ENCODE data around the gene KIAA1958.

Gene KIAA1958

DNA sequence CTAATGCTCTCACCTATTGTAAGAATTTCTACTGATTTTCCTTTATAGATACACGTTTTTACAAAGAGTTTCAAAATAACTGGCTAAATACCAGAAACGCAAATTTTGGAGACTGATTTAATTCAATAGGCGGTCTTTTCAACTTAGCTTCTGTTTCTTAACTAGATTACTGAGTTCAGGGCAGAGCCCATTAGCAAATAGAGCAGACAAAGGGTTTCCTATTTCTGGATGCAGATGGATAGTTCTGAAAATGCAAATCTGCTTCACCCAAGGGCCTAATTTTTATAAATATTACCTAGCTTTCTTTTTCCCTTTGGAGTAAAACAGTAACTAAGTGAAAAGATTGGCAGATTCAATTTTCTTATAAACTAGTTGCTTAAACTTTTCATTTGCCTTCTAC, 13.6 kb upstream of the KIAA1958 start:
- DNase-seq (ENCODE audit: low read depth in 1 of 2, low spot score in 1 of 2): no peak
- in situ Hi-C loops (cut with HindIII; ENCODE audit: low pct_unique_long_range_greater_than_20kb, low sequenced_read_pairs): no loop called here
- no peak for TF ChIP-seq JUND (IDR thresholded peaks at IDR 0.05; ENCODE audit: low read depth)

DNA sequence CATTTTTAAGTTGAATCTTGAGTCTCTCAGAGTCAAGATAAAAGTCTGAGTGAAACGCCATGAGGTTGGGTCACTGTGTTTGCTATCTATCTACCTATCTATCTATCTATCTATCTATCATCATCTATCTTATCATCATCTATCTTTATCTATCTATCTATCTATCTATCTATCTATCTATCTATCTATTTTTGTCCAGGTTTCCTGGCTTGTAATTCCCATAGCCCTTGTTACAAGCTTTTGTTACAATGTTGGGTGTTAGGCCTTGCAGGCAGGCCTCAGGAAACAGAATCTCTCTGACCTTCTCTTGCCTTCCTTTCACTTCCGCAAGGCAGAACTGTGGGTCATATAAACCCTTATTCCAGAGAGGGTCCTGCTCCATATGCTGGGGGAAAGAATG, 12.6 kb upstream of the KIAA1958 start:
- no peak for TF ChIP-seq JUND (IDR thresholded peaks at IDR 0.05; ENCODE audit: low read depth)
- in situ Hi-C loops (cut with HindIII; ENCODE audit: low pct_unique_long_range_greater_than_20kb, low sequenced_read_pairs): no loop called here
- DNase-seq (ENCODE audit: low read depth in 1 of 2, low spot score in 1 of 2): no peak

- no peak for TF ChIP-seq JUND (IDR thresholded peaks at IDR 0.05; ENCODE audit: low read depth)
- in situ Hi-C loops (cut with HindIII; ENCODE audit: low pct_unique_long_range_greater_than_20kb, low sequenced_read_pairs): no loop called here
- DNase-seq (ENCODE audit: low read depth in 1 of 2, low spot score in 1 of 2): no peak
Measured at GRCh38 chr9:112475318-112475717, 11.3 kb upstream of the KIAA1958 start.

DNA sequence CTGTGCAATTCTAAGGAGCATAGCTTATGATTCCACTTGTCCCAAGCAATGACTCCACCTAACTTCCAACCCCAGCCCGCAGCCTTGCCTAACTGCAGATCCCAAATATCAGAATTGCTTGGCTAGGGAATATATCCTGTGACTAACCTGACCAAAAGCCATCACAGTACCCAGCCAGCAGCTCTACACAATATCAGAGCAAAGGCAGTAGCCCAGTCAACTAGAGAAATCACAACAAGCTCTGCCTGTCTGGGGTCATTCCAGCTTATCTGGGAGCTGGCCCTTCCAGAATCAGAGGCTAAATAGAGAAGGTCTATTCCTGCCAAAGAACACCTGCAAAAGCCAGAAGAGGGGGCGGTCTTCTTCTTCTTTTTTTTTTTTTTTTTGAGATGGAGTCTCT, 9.3 kb upstream of the KIAA1958 start:
- TF ChIP-seq JUND (IDR thresholded peaks at IDR 0.05; ENCODE audit: low read depth): no peak
- in situ Hi-C loops (cut with HindIII; ENCODE audit: low pct_unique_long_range_greater_than_20kb, low sequenced_read_pairs): no loop called here
- DNase-seq (ENCODE audit: low read depth in 1 of 2, low spot score in 1 of 2): no peak

GRCh38 chr9:112479221-112479620, 7.4 kb upstream of the KIAA1958 start:
- TF ChIP-seq JUND (IDR thresholded peaks at IDR 0.05; ENCODE audit: low read depth): no peak
- DNase-seq (ENCODE audit: low read depth in 1 of 2, low spot score in 1 of 2): no peak
- in situ Hi-C loops (cut with HindIII; ENCODE audit: low pct_unique_long_range_greater_than_20kb, low sequenced_read_pairs): no loop called here

GRCh38 chr9:112484607-112485006, 2.0 kb upstream of the KIAA1958 start:
- in situ Hi-C loops (cut with HindIII; ENCODE audit: low pct_unique_long_range_greater_than_20kb, low sequenced_read_pairs): no loop called here
- no peak for DNase-seq (ENCODE audit: low read depth in 1 of 2, low spot score in 1 of 2)
- TF ChIP-seq JUND (IDR thresholded peaks at IDR 0.05; ENCODE audit: low read depth): no peak

GRCh38 chr9:112485574-112485973, 1.1 kb upstream of the KIAA1958 start:
- DNase-seq (ENCODE audit: low read depth in 1 of 2, low spot score in 1 of 2): no peak
- in situ Hi-C loops (cut with HindIII; ENCODE audit: low pct_unique_long_range_greater_than_20kb, low sequenced_read_pairs): no loop called here
- no peak for TF ChIP-seq JUND (IDR thresholded peaks at IDR 0.05; ENCODE audit: low read depth)

- peak; percentile 73 to 82 for DNase-seq (ENCODE audit: low read depth in 1 of 2, low spot score in 1 of 2)
- TF ChIP-seq JUND (IDR thresholded peaks at IDR 0.05; ENCODE audit: low read depth): no peak
- in situ Hi-C loops (cut with HindIII; ENCODE audit: low pct_unique_long_range_greater_than_20kb, low sequenced_read_pairs): no loop called here
Measured at GRCh38 chr9:112487008-112487798, 576 bp downstream of the KIAA1958 start.

GRCh38 chr9:112487799-112488340, 1.2 kb downstream of the KIAA1958 start:
- no peak for TF ChIP-seq JUND (IDR thresholded peaks at IDR 0.05; ENCODE audit: low read depth)
- in situ Hi-C loops (cut with HindIII; ENCODE audit: low pct_unique_long_range_greater_than_20kb, low sequenced_read_pairs): no loop called here
- peak in 1 of 2 experiments; percentile 25 for DNase-seq (ENCODE audit: low read depth in 1 of 2, low spot score in 1 of 2)

DNA sequence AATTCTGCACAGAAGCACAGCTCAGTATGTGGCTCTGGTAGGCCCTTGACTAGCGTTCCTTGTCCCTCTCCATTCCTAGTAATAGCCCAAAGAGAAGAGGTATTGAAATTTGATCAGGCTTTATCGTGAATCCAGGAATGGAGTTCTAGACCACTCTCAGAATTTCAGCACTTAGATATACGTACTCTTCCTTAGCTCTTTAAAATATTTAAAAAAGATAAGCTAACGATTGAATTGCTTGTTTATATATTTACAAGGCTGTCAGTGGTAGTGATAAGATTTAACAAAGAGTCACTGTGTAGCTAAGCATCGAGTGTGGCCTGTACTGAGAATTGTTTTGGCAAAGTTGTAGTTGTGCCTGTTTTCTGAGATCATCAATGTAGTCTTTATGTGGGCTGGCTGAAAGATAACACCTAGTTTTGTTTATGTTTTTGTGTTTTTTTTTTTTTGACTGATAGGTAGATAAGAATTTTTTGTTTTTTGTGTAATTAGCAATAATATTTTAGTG, 2.5 kb downstream of the KIAA1958 start:
- DNase-seq (ENCODE audit: low read depth in 1 of 2, low spot score in 1 of 2): no peak
- TF ChIP-seq JUND (IDR thresholded peaks at IDR 0.05; ENCODE audit: low read depth): no peak
- in situ Hi-C loops (cut with HindIII; ENCODE audit: low pct_unique_long_range_greater_than_20kb, low sequenced_read_pairs): no loop called here

- no peak for DNase-seq (ENCODE audit: low read depth in 1 of 2, low spot score in 1 of 2)
- in situ Hi-C loops (cut with HindIII; ENCODE audit: low pct_unique_long_range_greater_than_20kb, low sequenced_read_pairs): no loop called here
- TF ChIP-seq JUND (IDR thresholded peaks at IDR 0.05; ENCODE audit: low read depth): no peak
Measured at GRCh38 chr9:112489876-112490666, 3.4 kb downstream of the KIAA1958 start.

DNA sequence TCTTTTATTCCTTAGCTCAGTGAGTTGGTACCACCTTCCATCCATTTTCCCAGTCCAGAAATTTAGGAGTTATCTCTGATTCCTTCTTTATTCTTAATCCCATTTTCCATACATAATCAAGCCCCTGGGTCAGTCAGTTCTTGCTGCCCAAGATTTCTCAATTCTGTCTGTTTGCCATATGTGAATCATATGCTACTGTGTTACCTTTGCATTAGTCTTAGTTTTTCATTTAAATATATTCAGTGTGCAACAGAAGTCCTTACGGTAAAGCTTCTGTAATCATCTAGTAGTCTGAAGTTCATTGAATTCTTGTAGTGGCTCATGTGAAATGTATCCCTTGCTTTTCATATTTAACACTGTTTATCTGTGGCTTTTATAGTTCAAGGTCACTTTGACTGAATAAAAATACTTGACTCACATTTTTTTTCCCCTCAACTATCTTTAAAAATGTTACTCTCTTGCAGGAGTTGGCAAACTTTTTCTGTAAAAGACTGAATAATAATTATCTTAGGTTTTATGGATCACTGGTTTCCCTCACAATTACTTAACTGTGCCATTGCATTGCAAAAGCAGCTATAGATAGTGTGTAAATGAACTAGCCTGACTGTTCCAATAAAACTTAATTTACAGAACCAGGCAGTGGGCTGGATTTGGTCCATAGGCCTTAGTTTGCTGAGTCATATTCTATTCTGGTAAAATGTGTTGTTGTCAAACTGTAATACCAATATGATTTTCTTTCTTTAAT, 6.9 kb downstream of the KIAA1958 start:
- in situ Hi-C loops (cut with HindIII; ENCODE audit: low pct_unique_long_range_greater_than_20kb, low sequenced_read_pairs): no loop called here
- no peak for TF ChIP-seq JUND (IDR thresholded peaks at IDR 0.05; ENCODE audit: low read depth)
- no peak for DNase-seq (ENCODE audit: low read depth in 1 of 2, low spot score in 1 of 2)
